ENCODE data around the gene AGAP1. TPM values are rescaled to one million over a fixed set of nuclear protein-coding genes. Genes with fewer than 3 reads are reported as not detected.
A peak's percentile ranks its signal among the peaks of the same experiment; 100 is the strongest.
"Not testable (repeated sequence)": the region's sequence is repeated elsewhere in the genome, so short reads cannot be mapped to it uniquely, and the experiment has no call there.

AGAP1 gene
- polyA plus RNA-seq, 4 donors, result 17.5 to 19.9 (median 19.3) TPM

GRCh38 chr2:235601960-235602704 lies 108.3 kb downstream of the AGAP1 start:
- DNase-seq (ENCODE audit: low read depth in 4 of 4, low spot score in 3 of 4), result no peak

- DNase-seq (ENCODE audit: low read depth in 4 of 4, low spot score in 3 of 4), result not testable (repeated sequence)
These were observed 109.1 kb downstream of the AGAP1 start for GRCh38 chr2:235602971-235603370.

- no peak for DNase-seq (ENCODE audit: low read depth in 4 of 4, low spot score in 3 of 4)
These were observed 109.8 kb downstream of the AGAP1 start for GRCh38 chr2:235603659-235604058.

GRCh38 chr2:235605312-235606003 lies 111.6 kb downstream of the AGAP1 start:
- DNase-seq (ENCODE audit: low read depth in 4 of 4, low spot score in 3 of 4), result peak in 3 of 4 donors; percentile 52 to 65 (median 60)

GRCh38 chr2:235606004-235606715 lies 112.3 kb downstream of the AGAP1 start:
- DNase-seq (ENCODE audit: low read depth in 4 of 4, low spot score in 3 of 4), result no peak

GRCh38 chr2:235607546-235608199 lies 113.8 kb downstream of the AGAP1 start:
- DNase-seq (ENCODE audit: low read depth in 4 of 4, low spot score in 3 of 4), result no peak

GRCh38 chr2:235608200-235608887 lies 114.5 kb downstream of the AGAP1 start:
- no peak for DNase-seq (ENCODE audit: low read depth in 4 of 4, low spot score in 3 of 4)

GRCh38 chr2:235609321-235609720 lies 115.5 kb downstream of the AGAP1 start:
- DNase-seq (ENCODE audit: low read depth in 4 of 4, low spot score in 3 of 4), result no peak

- no peak for DNase-seq (ENCODE audit: low read depth in 4 of 4, low spot score in 3 of 4)
These were observed 115.9 kb downstream of the AGAP1 start for GRCh38 chr2:235609746-235610145.

GRCh38 chr2:235610696-235611257 lies 116.9 kb downstream of the AGAP1 start:
- DNase-seq (ENCODE audit: low read depth in 4 of 4, low spot score in 3 of 4), result no peak

- DNase-seq (ENCODE audit: low read depth in 4 of 4, low spot score in 3 of 4), result no peak
These were observed 117.5 kb downstream of the AGAP1 start for GRCh38 chr2:235611349-235611748.

- no peak for DNase-seq (ENCODE audit: low read depth in 4 of 4, low spot score in 3 of 4)
These were observed 117.9 kb downstream of the AGAP1 start for GRCh38 chr2:235611756-235612155.

GRCh38 chr2:235612181-235612950 lies 118.5 kb downstream of the AGAP1 start:
- no peak for DNase-seq (ENCODE audit: low read depth in 4 of 4, low spot score in 3 of 4)

- no peak for DNase-seq (ENCODE audit: low read depth in 4 of 4, low spot score in 3 of 4)
These were observed 119.8 kb downstream of the AGAP1 start for GRCh38 chr2:235613649-235614048.

- DNase-seq (ENCODE audit: low read depth in 4 of 4, low spot score in 3 of 4), result no peak
These were observed 120.5 kb downstream of the AGAP1 start for GRCh38 chr2:235614176-235614860.

- no peak for DNase-seq (ENCODE audit: low read depth in 4 of 4, low spot score in 3 of 4)
These were observed 121.3 kb downstream of the AGAP1 start for GRCh38 chr2:235614900-235615712.

- DNase-seq (ENCODE audit: low read depth in 4 of 4, low spot score in 3 of 4), result no peak
These were observed 123.0 kb downstream of the AGAP1 start for GRCh38 chr2:235616885-235617284.

GRCh38 chr2:235618039-235618438 lies 124.2 kb downstream of the AGAP1 start:
- DNase-seq (ENCODE audit: low read depth in 4 of 4, low spot score in 3 of 4), result no peak

All from left renal pelvis (tissue), 4 donors.